Muscle layer of duodenum (tissue), 2 donors: ENCODE data around the gene FOXR2.

ENCODE experiments used
- H3K27ac ChIP-seq: one replicate; pipeline ENCODE4 v1.7.0; 2013; ENCODE audit warnings: mild to moderate bottlenecking, low read length
- H3K27me3 ChIP-seq: one replicate; pipeline ENCODE4 v1.7.0; 2013; ENCODE audit warnings: low read depth, mild to moderate bottlenecking, control low read depth, low read length
- H3K36me3 ChIP-seq, 2 donors: one replicate each; pipeline ENCODE4 v1.7.0; 2013; ENCODE audit warnings: low read length in 2 of 2, control low read depth in 1 of 2, mild to moderate bottlenecking in 1 of 2; ENCODE audit not compliant: insufficient read depth in 2 of 2, control insufficient read depth in 1 of 2
- H3K4me1 ChIP-seq, 2 donors: one replicate each; pipeline ENCODE4 v1.7.0; 2013; ENCODE audit warnings: low read length in 2 of 2, mild to moderate bottlenecking in 2 of 2, control low read depth in 1 of 2, moderate library complexity in 1 of 2; ENCODE audit not compliant: insufficient read depth in 2 of 2, control insufficient read depth in 1 of 2
- H3K4me3 ChIP-seq, 2 donors: one replicate each; pipeline ENCODE4 v1.7.0; 2013; ENCODE audit warnings: low read length in 2 of 2, low read depth in 1 of 2, mild to moderate bottlenecking in 1 of 2
- H3K9me3 ChIP-seq, 2 donors: one replicate each; pipeline ENCODE4 v1.7.0; 2013; ENCODE audit warnings: low read length in 2 of 2, control low read depth in 1 of 2, mild to moderate bottlenecking in 1 of 2; ENCODE audit not compliant: control insufficient read depth in 1 of 2
- donor health status: healthy.

The FOXR2 gene

GRCh38 chrX:55659931-55660330 lies 36.7 kb downstream of the FOXR2 start:
- Histone ChIP-seq H3K4me3 (no peak overlapping the region), H3K27me3 (no peaks in the 10 kb centered on the region), H3K4me1 (no peaks in the 10 kb centered on the region), H3K27ac (no peak overlapping the region), H3K36me3 (no peaks in the 10 kb centered on the region), H3K9me3 (no peaks in the 10 kb centered on the region)

GRCh38 chrX:55663584-55663983 lies 40.4 kb downstream of the FOXR2 start:
- Histone ChIP-seq H3K27me3 (no peaks in the 10 kb centered on the region), H3K4me3 (no peak overlapping the region), H3K9me3 (no peaks in the 10 kb centered on the region), H3K27ac (no peak overlapping the region), H3K4me1 (no peaks in the 10 kb centered on the region), H3K36me3 (no peaks in the 10 kb centered on the region)

GRCh38 chrX:55668084-55668483 lies 44.9 kb downstream of the FOXR2 start:
- H3K4me3 ChIP-seq = no peak overlapping the region
- no peak overlapping the region for H3K27ac ChIP-seq
- no peaks in the 10 kb centered on the region for H3K36me3 ChIP-seq
- H3K27me3 ChIP-seq = no peaks in the 10 kb centered on the region
- no peaks in the 10 kb centered on the region for H3K4me1 ChIP-seq
- no peaks in the 10 kb centered on the region for H3K9me3 ChIP-seq
